Kidney (tissue), 14 donors: Measurements from ENCODE around the gene DLG2. TPM values are rescaled to one million over a fixed set of nuclear protein-coding genes. Genes with fewer than 3 reads are reported as not detected.
A peak's percentile ranks its signal among the peaks of the same experiment; 100 is the strongest.

Experiments used
- DNase-seq, 5 donors: peaks; one replicate each; pipeline ENCODE4 v3.0.0-alpha.2; 2013 to 2020
- FAIRE-seq: peaks from 2 replicates; lab custom pipeline; 2012; peaks lifted over from hg19 to GRCh38; lab: Jason Lieb, UNC
- H3K27ac ChIP-seq, 2 donors: one replicate each; pipeline ENCODE4 v1.7.0; 2013; ENCODE audit warnings: low read depth in 2 of 2, low read length in 2 of 2, inconsistent platforms in 1 of 2
- H3K27me3 ChIP-seq: one replicate; pipeline ENCODE4 v1.7.1; 2013; ENCODE audit warnings: low read length, inconsistent platforms; ENCODE audit not compliant: control insufficient read depth, insufficient read depth
- H3K36me3 ChIP-seq, 3 donors: one replicate each; pipeline versions ENCODE4 v1.7.0 to v1.7.1; 2013; ENCODE audit warnings: low read length in 3 of 3, control low read depth in 1 of 3, inconsistent platforms in 1 of 3; ENCODE audit not compliant: insufficient read depth in 3 of 3, control insufficient read depth in 2 of 3
- H3K4me1 ChIP-seq, 3 donors: one replicate each; pipeline versions ENCODE4 v1.7.0 to v1.7.1; 2013; ENCODE audit warnings: low read length in 3 of 3, inconsistent platforms in 1 of 3, low read depth in 1 of 3; ENCODE audit not compliant: control insufficient read depth in 2 of 3, insufficient read depth in 2 of 3
- H3K4me3 ChIP-seq, 3 donors: one replicate each; pipeline versions ENCODE4 v1.7.0 to v1.8.1; 2013; ENCODE audit warnings: low read length in 3 of 3, control low read depth in 1 of 3, inconsistent platforms in 1 of 3
- H3K9ac ChIP-seq, 3 donors: one replicate each; pipeline versions ENCODE4 v1.7.0 to v1.7.1; 2013; ENCODE audit warnings: low read length in 3 of 3, control low read depth in 1 of 3, inconsistent platforms in 1 of 3
- H3K9me3 ChIP-seq, 3 donors: one replicate each; pipeline versions ENCODE4 v1.7.0 to v1.7.1; 2013; ENCODE audit warnings: low read length in 3 of 3, control low read depth in 1 of 3, inconsistent platforms in 1 of 3; ENCODE audit not compliant: control insufficient read depth in 2 of 3, insufficient read depth in 1 of 3
- CTCF ChIP-seq: IDR thresholded peaks from 3 replicates; pipeline ENCODE4 v1.5.1; 2012; ENCODE audit warnings: mild to moderate bottlenecking, moderate library complexity, borderline replicate concordance; ENCODE audit not compliant: insufficient read depth; ENCODE audit errors: extremely low read depth
- intact Hi-C: fragments of 100-400 bp; cut with DNase I; formaldehyde crosslinking; loops from one replicate; pipeline ENCODE4 v1.11.1; 2022
- polyA plus RNA-seq: library from polyadenylated mRNA; stranded (reverse); fragments of 350-450 nt; fragmentation: Illumina TruSeq; extraction: RNeasy Lipid Tissue Mini Kit (QIAGEN cat#74804); gene quantifications from one replicate; pipeline ENCODE4 v1.2.3, GENCODE V29; 2014; ENCODE audit warnings: low read depth, low replicate concordance; ENCODE audit not compliant: insufficient read depth
- total RNA-seq: library from RNA; stranded (reverse); fragmentation: NEBNext Ultra II Directional; extraction: Animal tissue kit (Norgen Biotek cat#: 25700); gene quantifications from one replicate; pipeline ENCODE4 v1.2.1, GENCODE V29; 2021
- donor health status: control.
- donor health status: control.
- donor health status: control.
- donor health status: control.
- donor health status: control.
- donor health status: DM: yes; HTN: yes; CAD: no.
- donor health status: Normal renal cell carcinoma (clear cell type).

DLG2 gene
- total and polyA plus RNA-seq, 2 donors from 2014 or later: 2.9 to 7.2 TPM

- Histone ChIP-seq H3K9ac (no peak overlapping the region), H3K27ac (no peak overlapping the region), H3K4me3 (no peak overlapping the region), H3K4me1 (no peaks in the 10 kb centered on the region), H3K9me3 (peaks cover 0 to 3% (median 0%) of the 10 kb centered on the region in 3 donors), H3K27me3 (no peaks in the 10 kb centered on the region), H3K36me3 (no peaks in the 10 kb centered on the region)
- DNase-seq (no peak), FAIRE-seq (no peak)
- no peak for TF ChIP-seq CTCF
- intact Hi-C loops: no loop called here
Measured at GRCh38 chr11:84930863-84931262, 696.3 kb downstream of the DLG2 start.

GRCh38 chr11:84929738-84930137 lies 697.4 kb downstream of the DLG2 start:
- intact Hi-C loops: no loop called here
- Histone ChIP-seq H3K27ac (no peak overlapping the region), H3K4me3 (no peak overlapping the region), H3K36me3 (no peaks in the 10 kb centered on the region), H3K27me3 (no peaks in the 10 kb centered on the region), H3K4me1 (no peaks in the 10 kb centered on the region), H3K9me3 (peaks cover 0 to 3% (median 0%) of the 10 kb centered on the region in 3 donors), H3K9ac (no peak overlapping the region)
- no peak for DNase-seq
- TF ChIP-seq CTCF: no peak
- FAIRE-seq: no peak

GRCh38 chr11:84924154-84924692 lies 702.9 kb downstream of the DLG2 start:
- no peak for TF ChIP-seq CTCF
- no peak for FAIRE-seq

GRCh38 chr11:84923489-84923888 lies 703.7 kb downstream of the DLG2 start:
- intact Hi-C loops: no loop called here

More at GRCh38 chr11:84924154-84924692, 702.9 kb downstream of the DLG2 start:
- Histone ChIP-seq H3K27me3 (no peaks in the 10 kb centered on the region), H3K36me3 (no peaks in the 10 kb centered on the region), H3K27ac (no peak overlapping the region), H3K9ac (no peak overlapping the region), H3K9me3 (no peaks in the 10 kb centered on the region), H3K4me1 (peaks cover 0 to 2% (median 0%) of the 10 kb centered on the region in 3 donors), H3K4me3 (no peak overlapping the region)
- DNase-seq: peak in 2 of 5 donors; percentile 49 to 65
- intact Hi-C loops: no loop called here

More at GRCh38 chr11:84923489-84923888, 703.7 kb downstream of the DLG2 start:
- Histone ChIP-seq H3K27me3 (no peaks in the 10 kb centered on the region), H3K9ac (no peak overlapping the region), H3K4me3 (no peak overlapping the region), H3K9me3 (no peaks in the 10 kb centered on the region), H3K27ac (no peak overlapping the region), H3K4me1 (peaks cover 0 to 2% (median 0%) of the 10 kb centered on the region in 3 donors), H3K36me3 (no peaks in the 10 kb centered on the region)
- no peak for TF ChIP-seq CTCF
- FAIRE-seq: no peak
- no peak for DNase-seq
